WTC11 (cell line): ENCODE results near the gene GPATCH4. TPM values are rescaled to one million over a fixed set of nuclear protein-coding genes. Genes with fewer than 3 reads are reported as not detected.

ENCODE experiments used
- ATAC-seq: fragments of 200-7000 bp; cut with Tn5 transposase; 2 replicates; pipeline ENCODE4 v1.10.0; 2021; ENCODE audit warnings: mild to moderate bottlenecking, moderate library complexity
- CTCF ChIA-PET: fragments of 300-600 bp; sonication (Branson Sonifier 250); formaldehyde crosslinking; loops from one replicate; lab custom pipeline; 2021; ENCODE audit warnings: antibody characterized with exemption; lab: Charles Lee
- POLR2A ChIA-PET: fragments of 350-600 bp; sonication (Branson Sonifier 250); formaldehyde crosslinking; loops from one replicate; lab custom pipeline; 2021; ENCODE audit warnings: antibody characterized with exemption; lab: Charles Lee
- DNase-seq: peaks from one replicate; pipeline ENCODE4 v3.0.0; 2021; ENCODE audit warnings: low spot score
- H3K27ac Mint-ChIP-seq: 2 replicates; pipeline ENCODE4 v1.8.0; 2021; ENCODE audit warnings: mixed read lengths
- H3K27me3 Mint-ChIP-seq: 2 replicates; pipeline ENCODE4 v1.8.0; 2021; ENCODE audit warnings: low read depth, mild to moderate bottlenecking, moderate library complexity, mixed read lengths
- H3K36me3 Mint-ChIP-seq: 2 replicates; pipeline ENCODE4 v1.8.0; 2021; ENCODE audit warnings: mixed read lengths
- H3K4me1 Mint-ChIP-seq: 2 replicates; pipeline ENCODE4 v1.8.0; 2022; ENCODE audit warnings: mixed read lengths
- H3K4me3 Mint-ChIP-seq: 2 replicates; pipeline ENCODE4 v1.8.0; 2021; ENCODE audit warnings: mild to moderate bottlenecking, moderate library complexity, mixed read lengths
- H3K9me3 Mint-ChIP-seq: 2 replicates; pipeline ENCODE4 v1.8.0; 2021; ENCODE audit warnings: mixed read lengths
- AFF4 ChIP-seq: sonication (generic); formaldehyde crosslinking; IDR thresholded peaks from 2 replicates; pipeline ENCODE4 v1.8.1; 2023; ENCODE audit warnings: mild to moderate bottlenecking, missing genetic modification reagents, borderline replicate concordance
- ATF3 ChIP-seq: sonication (generic); formaldehyde crosslinking; conservative IDR thresholded peaks from 2 replicates; pipeline ENCODE4 v1.8.1; 2022; ENCODE audit warnings: mild to moderate bottlenecking, missing genetic modification reagents
- E2F4 ChIP-seq: sonication (generic); formaldehyde crosslinking; IDR thresholded peaks from 2 replicates; pipeline ENCODE4 v1.8.1; 2022; ENCODE audit warnings: low read depth, mild to moderate bottlenecking, moderate library complexity, missing genetic modification reagents, borderline replicate concordance
- ESRRA ChIP-seq: sonication (generic); formaldehyde crosslinking; IDR thresholded peaks from 2 replicates; pipeline ENCODE4 v1.8.1; 2022; ENCODE audit warnings: mild to moderate bottlenecking, missing genetic modification reagents, borderline replicate concordance
- FOXJ3 ChIP-seq: sonication (generic); formaldehyde crosslinking; IDR thresholded peaks from 2 replicates; pipeline ENCODE4 v1.9.0; 2021; ENCODE audit warnings: missing genetic modification reagents, mild to moderate bottlenecking, borderline replicate concordance
- FOXP4 ChIP-seq: sonication (generic); formaldehyde crosslinking; IDR thresholded peaks from 2 replicates; pipeline ENCODE4 v1.8.0; 2022; ENCODE audit warnings: mild to moderate bottlenecking, missing genetic modification reagents
- JUN ChIP-seq: sonication (generic); formaldehyde crosslinking; IDR thresholded peaks from 2 replicates; pipeline ENCODE4 v1.8.0; 2023; ENCODE audit warnings: mild to moderate bottlenecking, missing genetic modification reagents
- MAX ChIP-seq: sonication (generic); formaldehyde crosslinking; IDR thresholded peaks from 2 replicates; pipeline ENCODE4 v1.8.0; 2022; ENCODE audit warnings: mild to moderate bottlenecking, missing genetic modification reagents
- MXD4 ChIP-seq: fragments of 250-450 bp; sonication (Bioruptor Pico); IDR thresholded peaks from 2 replicates; pipeline ENCODE4 v1.8.0; 2021; ENCODE audit warnings: mild to moderate bottlenecking, moderate library complexity, borderline replicate concordance
- NR1H2 ChIP-seq: sonication (generic); formaldehyde crosslinking; IDR thresholded peaks from 2 replicates; pipeline ENCODE4 v1.9.0; 2021; ENCODE audit warnings: mild to moderate bottlenecking, moderate library complexity, missing genetic modification reagents
- OVOL2 ChIP-seq: fragments of 250-450 bp; sonication (Bioruptor Pico); IDR thresholded peaks from 2 replicates; pipeline ENCODE4 v1.9.0; 2021; ENCODE audit warnings: mild to moderate bottlenecking, borderline replicate concordance
- SMAD3 ChIP-seq: sonication (generic); formaldehyde crosslinking; IDR thresholded peaks from 2 replicates; pipeline ENCODE4 v1.8.0; 2022; ENCODE audit warnings: missing genetic modification reagents, mild to moderate bottlenecking, borderline replicate concordance
- SMAD4 ChIP-seq: sonication (generic); formaldehyde crosslinking; IDR thresholded peaks from 2 replicates; pipeline ENCODE4 v1.8.0; 2022; ENCODE audit warnings: mild to moderate bottlenecking, missing genetic modification reagents
- SP1 ChIP-seq: sonication (generic); formaldehyde crosslinking; conservative IDR thresholded peaks from 2 replicates; pipeline ENCODE4 v1.8.1; 2022; ENCODE audit warnings: missing genetic modification reagents
- TCF7 ChIP-seq: sonication (generic); formaldehyde crosslinking; IDR thresholded peaks from 2 replicates; pipeline ENCODE4 v1.8.0; 2022; ENCODE audit warnings: mild to moderate bottlenecking, low read depth, missing genetic modification reagents, moderate library complexity
- ZNF138 ChIP-seq: sonication (generic); formaldehyde crosslinking; conservative IDR thresholded peaks from 2 replicates; pipeline ENCODE4 v1.8.1; 2022; ENCODE audit warnings: mild to moderate bottlenecking, moderate library complexity, missing genetic modification reagents
- ZNF281 ChIP-seq: sonication (generic); formaldehyde crosslinking; IDR thresholded peaks from 2 replicates; pipeline ENCODE4 v1.8.0; 2023; ENCODE audit warnings: mild to moderate bottlenecking, missing genetic modification reagents
- ZNF317 ChIP-seq: sonication (generic); formaldehyde crosslinking; IDR thresholded peaks from 2 replicates; pipeline ENCODE4 v1.8.1; 2023; ENCODE audit warnings: low read depth, mild to moderate bottlenecking, moderate library complexity, missing genetic modification reagents, borderline replicate concordance
- ZNF532 ChIP-seq: fragments of 250-450 bp; sonication (Bioruptor Pico); IDR thresholded peaks from 2 replicates; pipeline ENCODE4 v1.9.0; 2021; ENCODE audit warnings: mild to moderate bottlenecking, borderline replicate concordance
- total RNA-seq: library from RNA; stranded (reverse); gene quantifications from 3 replicates; pipeline ENCODE4 v1.2.3, GENCODE V29; 2021

The GPATCH4 gene
- total RNA-seq, 1 experiment from 2014 or later = 50.1 TPM

GRCh38 chr1:156643778-156644092 is 42.5 kb upstream of the GPATCH4 start (continued):
- no peak for TF ChIP-seq NR1H2
- no peak for TF ChIP-seq SP1 (CRISPR knock-in tag)
- TF ChIP-seq MXD4 (CRISPR knock-in tag) = no peak
- no peak for TF ChIP-seq FOXJ3 (CRISPR knock-in tag)
- no peak for TF ChIP-seq JUN (CRISPR knock-in tag)
- no peak for TF ChIP-seq TCF7 (CRISPR knock-in tag)
- no peak for TF ChIP-seq ZNF532
- no peak for TF ChIP-seq SMAD3
- TF ChIP-seq ZNF317 (CRISPR knock-in tag) = no peak
- TF ChIP-seq, all 79 proteins: peak for 0

- ATAC-seq (no peak), DNase-seq (no peak)
- ChIA-PET POLR2A (interaction anchor here (1.2 to 2.7 kb wide), 3 partner anchors 13 to 30 kb away, joined by 3 to 8 read pairs (median 7); no protein-coding TSS in a partner anchor), CTCF (interaction anchor here (1.2 to 12.1 kb wide), 16 partner anchors 12 to 267 kb away, joined by 3 to 180 read pairs (median 8); partner anchors contain the start of genes HAPLN2 and NES)
- Mint-ChIP-seq H3K4me1 (peaks cover 29% of the 10 kb centered on the region), H3K36me3 (no peaks in the 10 kb centered on the region), H3K27ac (no peak overlapping the region), H3K27me3 (peaks cover 100% of the 10 kb centered on the region), H3K9me3 (no peaks in the 10 kb centered on the region), H3K4me3 (peak overlapping the region; percentile 70)
- TF ChIP-seq E2F4 (CRISPR knock-in tag) (no peak), ZNF138 (CRISPR knock-in tag) (no peak), SMAD3 (no peak), ATF3 (CRISPR knock-in tag) (no peak), ESRRA (CRISPR knock-in tag) (no peak), ZNF281 (CRISPR knock-in tag) (no peak), AFF4 (CRISPR knock-in tag) (no peak), FOXP4 (CRISPR knock-in tag) (no peak), MAX (CRISPR knock-in tag) (no peak), SMAD4 (no peak), OVOL2 (CRISPR knock-in tag) (no peak)
Observed at GRCh38 chr1:156643049-156643777, 41.9 kb upstream of the GPATCH4 start.
